Thyroid gland (tissue), 4 donors: ENCODE data around the gene SYTL2.

ENCODE experiments used
- POLR2A ChIP-seq, 2 donors: fragments of 450-650 bp; IDR thresholded peaks; one replicate each; pipeline ENCODE4 v1.6.1; 2017; ENCODE audit warnings: antibody characterized with exemption in 2 of 2, mild to moderate bottlenecking in 2 of 2, moderate library complexity in 1 of 2
- TF ChIP-seq, protein P1 (sequence below), 6 experiments: fragments of 200-600 bp in 3 of 6; fragments of 450-650 bp in 3 of 6; sonication (generic) in 3 of 6; IDR thresholded peaks; one replicate each; pipeline ENCODE4 v1.5.1; 2016 to 2019; ENCODE audit warnings: antibody characterized with exemption in 6 of 6, mild to moderate bottlenecking in 2 of 6, inconsistent platforms in 1 of 6, moderate library complexity in 1 of 6

DNA sequence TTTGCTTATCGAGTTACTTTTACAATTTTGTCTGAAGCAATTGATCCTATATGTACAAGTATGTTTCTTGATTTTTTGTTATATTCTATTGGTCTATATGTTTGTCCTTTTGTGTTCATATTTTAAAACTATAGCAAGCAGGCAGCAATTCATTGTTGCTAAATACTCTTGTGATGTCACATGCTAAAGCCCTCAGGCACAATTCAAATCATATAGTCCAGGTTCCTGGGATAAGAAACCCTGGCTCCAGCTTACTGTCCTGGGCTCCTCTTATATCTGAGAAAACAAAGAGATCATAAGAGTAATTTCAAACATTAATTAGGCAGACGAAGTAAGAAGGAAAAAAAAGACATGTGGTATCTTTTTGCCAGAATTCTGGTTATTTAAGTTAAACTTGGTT is 37.6 kb upstream of the SYTL2 start:
- TF ChIP-seq, protein P1, sequence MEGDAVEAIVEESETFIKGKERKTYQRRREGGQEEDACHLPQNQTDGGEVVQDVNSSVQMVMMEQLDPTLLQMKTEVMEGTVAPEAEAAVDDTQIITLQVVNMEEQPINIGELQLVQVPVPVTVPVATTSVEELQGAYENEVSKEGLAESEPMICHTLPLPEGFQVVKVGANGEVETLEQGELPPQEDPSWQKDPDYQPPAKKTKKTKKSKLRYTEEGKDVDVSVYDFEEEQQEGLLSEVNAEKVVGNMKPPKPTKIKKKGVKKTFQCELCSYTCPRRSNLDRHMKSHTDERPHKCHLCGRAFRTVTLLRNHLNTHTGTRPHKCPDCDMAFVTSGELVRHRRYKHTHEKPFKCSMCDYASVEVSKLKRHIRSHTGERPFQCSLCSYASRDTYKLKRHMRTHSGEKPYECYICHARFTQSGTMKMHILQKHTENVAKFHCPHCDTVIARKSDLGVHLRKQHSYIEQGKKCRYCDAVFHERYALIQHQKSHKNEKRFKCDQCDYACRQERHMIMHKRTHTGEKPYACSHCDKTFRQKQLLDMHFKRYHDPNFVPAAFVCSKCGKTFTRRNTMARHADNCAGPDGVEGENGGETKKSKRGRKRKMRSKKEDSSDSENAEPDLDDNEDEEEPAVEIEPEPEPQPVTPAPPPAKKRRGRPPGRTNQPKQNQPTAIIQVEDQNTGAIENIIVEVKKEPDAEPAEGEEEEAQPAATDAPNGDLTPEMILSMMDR (IDR thresholded peaks at IDR 0.05): no peak
- TF ChIP-seq POLR2A (IDR thresholded peaks at IDR 0.05): no peak
